ES-I3 (cell line): Measurements from ENCODE around the gene CDH24.

ENCODE experiments used
- H3K36me3 ChIP-seq: 2 replicates; pipeline ENCODE4 v1.6.1; 2013; ENCODE audit warnings: mild to moderate bottlenecking, low read length, control low read depth, moderate library complexity; ENCODE audit not compliant: insufficient read depth
- H3K4me1 ChIP-seq: 2 replicates; pipeline ENCODE4 v1.6.1; 2013; ENCODE audit warnings: mild to moderate bottlenecking, control low read depth, low read length; ENCODE audit not compliant: insufficient read depth
- H3K9ac ChIP-seq: 2 replicates; pipeline ENCODE4 v1.6.1; 2013; ENCODE audit warnings: low read depth, mild to moderate bottlenecking, low read length, moderate library complexity
- H3K9me3 ChIP-seq: 2 replicates; pipeline ENCODE4 v1.6.1; 2013; ENCODE audit warnings: mild to moderate bottlenecking, low read length, moderate library complexity; ENCODE audit not compliant: control insufficient read depth, insufficient read depth

Gene CDH24

GRCh38 chr14:23047751-23048693 is 9.3 kb downstream of the CDH24 start:
- Histone ChIP-seq H3K9me3 (no peaks in the 10 kb centered on the region), H3K4me1 (peaks cover 13% of the 10 kb centered on the region), H3K36me3 (no peaks in the 10 kb centered on the region), H3K9ac (no peak overlapping the region)

GRCh38 chr14:23047034-23047634 is 10.2 kb downstream of the CDH24 start:
- no peaks in the 10 kb centered on the region for H3K36me3 ChIP-seq
- H3K4me1 ChIP-seq, result peaks cover 13% of the 10 kb centered on the region
- no peaks in the 10 kb centered on the region for H3K9me3 ChIP-seq
- no peak overlapping the region for H3K9ac ChIP-seq

- Histone ChIP-seq H3K36me3 (no peaks in the 10 kb centered on the region), H3K9me3 (no peaks in the 10 kb centered on the region), H3K4me1 (peaks cover 13% of the 10 kb centered on the region), H3K9ac (no peak overlapping the region)
Observed at GRCh38 chr14:23045419-23046357, 11.6 kb downstream of the CDH24 start.

- Histone ChIP-seq H3K4me1 (peaks cover 13% of the 10 kb centered on the region), H3K9ac (no peak overlapping the region), H3K9me3 (no peaks in the 10 kb centered on the region), H3K36me3 (no peaks in the 10 kb centered on the region)
Observed at GRCh38 chr14:23044840-23045239, 12.5 kb downstream of the CDH24 start.

- H3K36me3 ChIP-seq, result no peaks in the 10 kb centered on the region
- H3K4me1 ChIP-seq, result peaks cover 13% of the 10 kb centered on the region
- H3K9ac ChIP-seq, result no peak overlapping the region
- H3K9me3 ChIP-seq, result no peaks in the 10 kb centered on the region
Observed at GRCh38 chr14:23043754-23044153, 13.6 kb downstream of the CDH24 start.

- Histone ChIP-seq H3K9ac (no peak overlapping the region), H3K4me1 (peaks cover 13% of the 10 kb centered on the region), H3K36me3 (no peaks in the 10 kb centered on the region), H3K9me3 (no peaks in the 10 kb centered on the region)
Observed at GRCh38 chr14:23043145-23043544, 14.2 kb downstream of the CDH24 start.

- Histone ChIP-seq H3K9me3 (no peaks in the 10 kb centered on the region), H3K4me1 (peaks cover 13% of the 10 kb centered on the region), H3K36me3 (no peaks in the 10 kb centered on the region), H3K9ac (no peak within 1 kb of the TSS)
Observed at GRCh38 chr14:23042162-23042965, 15.0 kb downstream of the CDH24 start, which contains the start of gene PSMB11. PSMB11 (plus strand) TSS chr14:23042212; CDS start chr14:23042226, 14 bp downstream.

- no peaks in the 10 kb centered on the region for H3K9me3 ChIP-seq
- peaks cover 13% of the 10 kb centered on the region for H3K4me1 ChIP-seq
- H3K9ac ChIP-seq, result no peak overlapping the region
- H3K36me3 ChIP-seq, result no peaks in the 10 kb centered on the region
Observed at GRCh38 chr14:23041729-23042128, 15.6 kb downstream of the CDH24 start.

GRCh38 chr14:23040100-23040499 is 17.2 kb downstream of the CDH24 start:
- H3K9me3 ChIP-seq, result no peaks in the 10 kb centered on the region
- peaks cover 8% of the 10 kb centered on the region for H3K4me1 ChIP-seq
- no peaks in the 10 kb centered on the region for H3K36me3 ChIP-seq
- no peak overlapping the region for H3K9ac ChIP-seq

GRCh38 chr14:23035303-23036144 is 21.8 kb downstream of the CDH24 start:
- Histone ChIP-seq H3K9ac (peak overlapping the region; percentile 66; the same call in 1 of the 2 replicates), H3K36me3 (peaks cover 10% of the 10 kb centered on the region), H3K9me3 (no peaks in the 10 kb centered on the region), H3K4me1 (no peaks in the 10 kb centered on the region)

- Histone ChIP-seq H3K9me3 (no peaks in the 10 kb centered on the region), H3K36me3 (peaks cover 10% of the 10 kb centered on the region), H3K4me1 (no peaks in the 10 kb centered on the region), H3K9ac (peak within 1 kb of the TSS; percentile 66)
Observed at GRCh38 chr14:23034498-23035302, 22.6 kb downstream of the CDH24 start, which contains the start of gene PSMB5. PSMB5 (minus strand) TSS chr14:23034900; CDS start chr14:23034881, 19 bp downstream.

- Histone ChIP-seq H3K36me3 (peaks cover 16% of the 10 kb centered on the region), H3K9ac (peak overlapping the region; percentile 66), H3K4me1 (no peaks in the 10 kb centered on the region), H3K9me3 (no peaks in the 10 kb centered on the region)
Observed at GRCh38 chr14:23033801-23034497, 23.4 kb downstream of the CDH24 start.
